WTC11 (cell line): ENCODE data around the gene KXD1. TPM values are rescaled to one million over a fixed set of nuclear protein-coding genes. Genes with fewer than 3 reads are reported as not detected.

Experiments
- ATAC-seq: fragments of 200-7000 bp; cut with Tn5 transposase; 2 replicates; pipeline ENCODE4 v1.10.0; 2021; ENCODE audit warnings: mild to moderate bottlenecking, moderate library complexity
- CTCF ChIA-PET: fragments of 300-600 bp; sonication (Branson Sonifier 250); formaldehyde crosslinking; loops from one replicate; lab custom pipeline; 2021; ENCODE audit warnings: antibody characterized with exemption; lab: Charles Lee
- POLR2A ChIA-PET: fragments of 350-600 bp; sonication (Branson Sonifier 250); formaldehyde crosslinking; loops from one replicate; lab custom pipeline; 2021; ENCODE audit warnings: antibody characterized with exemption; lab: Charles Lee
- DNase-seq: peaks from one replicate; pipeline ENCODE4 v3.0.0; 2021; ENCODE audit warnings: low spot score
- H3K27ac Mint-ChIP-seq: 2 replicates; pipeline ENCODE4 v1.8.0; 2021; ENCODE audit warnings: mixed read lengths
- H3K27me3 Mint-ChIP-seq: 2 replicates; pipeline ENCODE4 v1.8.0; 2021; ENCODE audit warnings: low read depth, mild to moderate bottlenecking, moderate library complexity, mixed read lengths
- H3K36me3 Mint-ChIP-seq: 2 replicates; pipeline ENCODE4 v1.8.0; 2021; ENCODE audit warnings: mixed read lengths
- H3K4me1 Mint-ChIP-seq: 2 replicates; pipeline ENCODE4 v1.8.0; 2022; ENCODE audit warnings: mixed read lengths
- H3K4me3 Mint-ChIP-seq: 2 replicates; pipeline ENCODE4 v1.8.0; 2021; ENCODE audit warnings: mild to moderate bottlenecking, moderate library complexity, mixed read lengths
- H3K9me3 Mint-ChIP-seq: 2 replicates; pipeline ENCODE4 v1.8.0; 2021; ENCODE audit warnings: mixed read lengths
- CREB1 ChIP-seq: sonication (generic); formaldehyde crosslinking; IDR thresholded peaks from 2 replicates; pipeline ENCODE4 v1.8.0; 2023; ENCODE audit warnings: mild to moderate bottlenecking, missing genetic modification reagents
- ELF4 ChIP-seq: sonication (generic); formaldehyde crosslinking; IDR thresholded peaks from 2 replicates; pipeline ENCODE4 v1.8.1; 2022; ENCODE audit warnings: low read depth, mild to moderate bottlenecking, moderate library complexity, missing genetic modification reagents
- GABPB1 ChIP-seq: sonication (generic); formaldehyde crosslinking; IDR thresholded peaks from 2 replicates; pipeline ENCODE4 v1.8.1; 2023; ENCODE audit warnings: mild to moderate bottlenecking, missing genetic modification reagents
- GRHL2 ChIP-seq: fragments of 250-450 bp; sonication (Bioruptor Pico); IDR thresholded peaks from 2 replicates; pipeline ENCODE4 v1.8.0; 2022; ENCODE audit warnings: mild to moderate bottlenecking, moderate library complexity; ENCODE audit not compliant: insufficient replicate concordance, severe bottlenecking
- GTF2I ChIP-seq: fragments of 250-450 bp; sonication (Bioruptor Pico); conservative IDR thresholded peaks from 2 replicates; pipeline ENCODE4 v1.4.0; 2021; ENCODE audit warnings: mild to moderate bottlenecking
- HMGA2 ChIP-seq: fragments of 250-450 bp; sonication (Bioruptor Pico); IDR thresholded peaks from 2 replicates; pipeline ENCODE4 v1.4.0; 2021; ENCODE audit warnings: mild to moderate bottlenecking, moderate library complexity
- KAT7 ChIP-seq: sonication (generic); formaldehyde crosslinking; IDR thresholded peaks from 2 replicates; pipeline ENCODE4 v1.8.1; 2023; ENCODE audit warnings: missing genetic modification reagents, mild to moderate bottlenecking, borderline replicate concordance
- MXD4 ChIP-seq: fragments of 250-450 bp; sonication (Bioruptor Pico); IDR thresholded peaks from 2 replicates; pipeline ENCODE4 v1.8.0; 2021; ENCODE audit warnings: mild to moderate bottlenecking, moderate library complexity, borderline replicate concordance
- NFATC4 ChIP-seq: fragments of 250-450 bp; sonication (Bioruptor Pico); IDR thresholded peaks from 2 replicates; pipeline ENCODE4 v1.9.0; 2021; ENCODE audit warnings: mild to moderate bottlenecking
- NR1H2 ChIP-seq: sonication (generic); formaldehyde crosslinking; IDR thresholded peaks from 2 replicates; pipeline ENCODE4 v1.9.0; 2021; ENCODE audit warnings: mild to moderate bottlenecking, moderate library complexity, missing genetic modification reagents
- NR2C2 ChIP-seq: sonication (generic); formaldehyde crosslinking; IDR thresholded peaks from 2 replicates; pipeline ENCODE4 v1.8.0; 2022; ENCODE audit warnings: mild to moderate bottlenecking, missing genetic modification reagents
- SMAD4 ChIP-seq: sonication (generic); formaldehyde crosslinking; IDR thresholded peaks from 2 replicates; pipeline ENCODE4 v1.8.0; 2022; ENCODE audit warnings: mild to moderate bottlenecking, missing genetic modification reagents
- SOX15 ChIP-seq: fragments of 250-450 bp; sonication (Bioruptor Pico); IDR thresholded peaks from 2 replicates; pipeline ENCODE4 v1.9.0; 2021; ENCODE audit warnings: mild to moderate bottlenecking
- ZBTB21 ChIP-seq: sonication (generic); formaldehyde crosslinking; IDR thresholded peaks from 2 replicates; pipeline ENCODE4 v1.8.1; 2023; ENCODE audit warnings: mild to moderate bottlenecking, missing genetic modification reagents, borderline replicate concordance
- ZNF138 ChIP-seq: sonication (generic); formaldehyde crosslinking; conservative IDR thresholded peaks from 2 replicates; pipeline ENCODE4 v1.8.1; 2022; ENCODE audit warnings: mild to moderate bottlenecking, moderate library complexity, missing genetic modification reagents
- ZNF219 ChIP-seq: sonication (generic); formaldehyde crosslinking; IDR thresholded peaks from 2 replicates; pipeline ENCODE4 v1.8.0; 2023; ENCODE audit warnings: missing genetic modification reagents, mild to moderate bottlenecking, borderline replicate concordance
- ZNF416 ChIP-seq: fragments of 250-450 bp; sonication (Bioruptor Pico); IDR thresholded peaks from 2 replicates; pipeline ENCODE4 v1.9.0; 2021; ENCODE audit warnings: mild to moderate bottlenecking, inconsistent platforms
- total RNA-seq: library from RNA; stranded (reverse); gene quantifications from 3 replicates; pipeline ENCODE4 v1.2.3, GENCODE V29; 2021
- TF ChIP-seq, protein P1 (sequence below): sonication (generic); formaldehyde crosslinking; IDR thresholded peaks from 2 replicates; pipeline ENCODE4 v1.8.0; 2022; ENCODE audit warnings: mild to moderate bottlenecking, missing genetic modification reagents
- TF ChIP-seq, protein P2 (sequence below): fragments of 250-450 bp; sonication (Bioruptor Pico); conservative IDR thresholded peaks from 2 replicates; pipeline ENCODE4 v1.9.0; 2021; ENCODE audit warnings: mild to moderate bottlenecking
- TF ChIP-seq, protein P3 (sequence below): sonication (generic); formaldehyde crosslinking; IDR thresholded peaks from 2 replicates; pipeline ENCODE4 v1.8.1; 2022; ENCODE audit warnings: missing genetic modification reagents, borderline replicate concordance
- TF ChIP-seq, protein P4 (sequence below): sonication (generic); formaldehyde crosslinking; IDR thresholded peaks from 2 replicates; pipeline ENCODE4 v1.8.1; 2023; ENCODE audit warnings: mild to moderate bottlenecking, missing genetic modification reagents, borderline replicate concordance
- TF ChIP-seq, protein P5 (sequence below): sonication (generic); formaldehyde crosslinking; conservative IDR thresholded peaks from 2 replicates; pipeline ENCODE4 v1.8.1; 2023; ENCODE audit warnings: mild to moderate bottlenecking, low read depth, missing genetic modification reagents, moderate library complexity

Gene KXD1
- total RNA-seq, 1 experiment from 2014 or later, result 136 TPM

DNA sequence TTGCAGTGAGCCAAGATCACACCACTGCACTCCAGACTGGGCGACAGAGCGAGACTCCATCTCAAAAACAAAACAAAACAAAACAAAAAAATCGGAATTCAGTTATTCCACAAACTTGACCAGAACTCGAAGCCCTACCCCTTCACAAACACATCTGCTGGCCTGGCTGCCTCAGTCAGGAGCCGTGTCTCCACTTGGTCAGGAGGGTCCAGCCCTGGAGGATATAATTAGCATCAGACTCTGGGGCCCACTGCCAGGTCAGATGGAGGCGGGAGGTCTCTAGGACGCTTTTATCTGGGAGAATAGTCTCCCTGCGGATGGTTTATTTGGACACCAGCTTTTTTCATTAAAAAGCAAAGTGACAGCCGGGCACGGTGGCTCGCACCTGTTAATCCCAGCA is 43.8 kb upstream of the KXD1 start (continued):
- TF ChIP-seq, protein P1, sequence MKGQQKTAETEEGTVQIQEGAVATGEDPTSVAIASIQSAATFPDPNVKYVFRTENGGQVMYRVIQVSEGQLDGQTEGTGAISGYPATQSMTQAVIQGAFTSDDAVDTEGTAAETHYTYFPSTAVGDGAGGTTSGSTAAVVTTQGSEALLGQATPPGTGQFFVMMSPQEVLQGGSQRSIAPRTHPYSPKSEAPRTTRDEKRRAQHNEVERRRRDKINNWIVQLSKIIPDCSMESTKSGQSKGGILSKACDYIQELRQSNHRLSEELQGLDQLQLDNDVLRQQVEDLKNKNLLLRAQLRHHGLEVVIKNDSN, result no peak
- TF ChIP-seq SMAD4, result no peak

DNA sequence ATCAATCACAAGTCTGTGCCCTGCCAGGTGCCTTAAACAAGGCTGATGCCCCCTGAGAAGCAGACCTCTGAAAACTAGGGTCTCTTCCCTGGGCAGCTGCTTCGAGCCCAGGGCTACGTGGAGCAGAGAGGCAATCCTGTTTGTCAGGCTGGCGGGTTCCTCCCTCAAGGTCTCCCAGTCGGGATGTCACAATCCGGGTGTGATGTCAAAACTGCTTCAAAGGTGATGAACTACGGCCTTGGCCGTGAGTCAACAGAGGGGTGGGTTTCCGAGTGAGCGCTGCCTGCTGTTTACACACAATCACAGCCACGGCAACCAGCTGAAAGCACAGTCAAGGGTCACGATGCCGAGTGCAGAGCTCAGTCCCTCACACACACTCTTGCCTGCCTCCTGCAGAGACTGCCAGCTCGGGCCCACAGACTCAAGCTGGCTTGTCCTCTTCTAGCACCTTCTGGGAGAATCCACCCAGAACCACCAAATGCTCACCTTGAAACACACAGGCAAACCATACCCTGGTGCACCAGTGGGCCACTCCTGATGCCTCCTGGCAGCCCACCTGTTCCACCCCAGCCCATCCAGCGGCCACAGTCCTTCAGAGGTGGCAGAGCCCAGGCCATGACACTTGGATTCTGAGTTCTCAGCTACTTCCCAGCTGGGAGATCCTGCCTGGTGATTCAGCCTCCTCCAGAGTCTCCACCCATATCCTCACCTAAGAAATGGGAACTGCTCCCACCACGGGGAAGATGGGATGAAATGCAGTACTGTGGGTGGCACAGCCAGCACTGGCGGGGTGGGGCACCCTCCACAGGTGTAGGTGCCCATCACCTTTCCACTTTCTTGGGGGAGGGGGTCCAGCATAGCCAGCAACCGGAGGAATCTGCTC is 42.6 kb upstream of the KXD1 start:
- CTCF ChIA-PET, result interaction anchor here (0.9 kb wide), 1 partner anchor 27 kb away, joined by 3 read pairs; no protein-coding TSS in a partner anchor

DNA sequence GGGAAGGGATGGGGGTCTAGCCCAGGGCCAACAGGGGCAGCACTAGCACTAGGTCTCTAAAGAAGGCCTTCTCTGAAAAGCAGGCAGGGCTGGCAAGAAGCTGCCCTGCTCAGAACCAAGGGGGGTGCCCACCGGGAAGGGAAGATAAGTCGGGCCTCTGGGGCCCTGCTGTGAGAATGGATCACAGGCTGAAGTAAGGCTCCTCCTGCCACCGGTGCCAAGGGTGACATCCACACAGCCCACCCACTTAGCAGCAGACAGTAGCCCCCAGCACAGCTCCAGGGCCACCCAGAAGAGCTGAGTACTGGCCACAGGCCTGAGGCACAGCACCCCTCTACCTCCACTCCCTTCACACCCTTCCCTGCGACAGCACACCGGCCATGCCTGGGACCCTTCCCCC is 41.7 kb upstream of the KXD1 start:
- Mint-ChIP-seq H3K4me3 (no peak overlapping the region), H3K4me1 (peaks cover 3% of the 10 kb centered on the region), H3K36me3 (no peaks in the 10 kb centered on the region), H3K27ac (peak overlapping the region; percentile 87; the same call in 1 of the 2 replicates), H3K9me3 (no peaks in the 10 kb centered on the region), H3K27me3 (no peaks in the 10 kb centered on the region)
- ChIA-PET CTCF (interaction anchor here (1.1 kb wide), 1 partner anchor 46 kb away, joined by 4 read pairs; no protein-coding TSS in a partner anchor), POLR2A (no interaction called here)
- TF ChIP-seq MXD4 (CRISPR knock-in tag) (no peak), GRHL2 (CRISPR knock-in tag) (no peak), CREB1 (CRISPR knock-in tag) (no peak), GABPB1 (CRISPR knock-in tag) (no peak), ZNF416 (CRISPR knock-in tag) (no peak), KAT7 (CRISPR knock-in tag) (no peak), ZNF219 (CRISPR knock-in tag) (no peak), ZBTB21 (no peak), GTF2I (CRISPR knock-in tag) (no peak), NR1H2 (CRISPR knock-in tag) (no peak), ELF4 (CRISPR knock-in tag) (no peak), NR2C2 (CRISPR knock-in tag) (no peak), NFATC4 (CRISPR knock-in tag) (no peak), HMGA2 (CRISPR knock-in tag) (no peak), ZNF138 (CRISPR knock-in tag) (no peak)
- TF ChIP-seq, protein P2, sequence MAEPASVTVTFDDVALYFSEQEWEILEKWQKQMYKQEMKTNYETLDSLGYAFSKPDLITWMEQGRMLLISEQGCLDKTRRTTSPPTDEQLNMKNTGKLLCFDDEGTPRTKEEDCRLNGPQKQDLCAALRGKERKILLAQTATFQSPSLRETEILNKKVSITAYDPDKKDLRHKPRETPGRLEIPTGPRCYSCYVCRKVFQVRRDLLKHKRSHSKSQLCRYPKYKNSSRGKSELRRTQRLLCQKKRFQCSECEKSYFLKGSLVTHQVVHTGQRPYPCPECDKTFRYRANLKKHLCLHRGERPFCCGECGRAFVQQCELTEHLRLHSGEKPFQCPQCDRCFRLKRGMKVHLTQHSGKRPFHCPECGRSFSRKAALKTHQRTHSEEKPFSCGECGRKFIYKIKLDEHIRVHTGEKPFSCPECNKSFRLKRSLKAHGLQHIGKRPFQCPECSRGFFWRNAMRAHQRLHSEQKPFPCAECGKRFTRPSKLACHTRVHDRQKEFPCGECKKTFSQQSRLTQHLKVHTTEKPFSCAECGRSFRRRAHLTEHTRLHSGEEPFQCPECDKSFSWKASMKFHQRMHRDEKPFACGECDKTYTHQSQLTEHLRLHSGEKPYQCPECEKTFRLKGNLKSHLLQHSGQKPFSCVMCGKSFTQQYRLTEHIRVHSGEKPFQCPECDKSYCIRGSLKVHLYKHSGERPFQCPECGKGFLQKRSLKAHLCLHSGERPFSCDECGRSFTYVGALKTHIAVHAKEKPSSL (CRISPR knock-in tag), result no peak
- TF ChIP-seq, protein P3, sequence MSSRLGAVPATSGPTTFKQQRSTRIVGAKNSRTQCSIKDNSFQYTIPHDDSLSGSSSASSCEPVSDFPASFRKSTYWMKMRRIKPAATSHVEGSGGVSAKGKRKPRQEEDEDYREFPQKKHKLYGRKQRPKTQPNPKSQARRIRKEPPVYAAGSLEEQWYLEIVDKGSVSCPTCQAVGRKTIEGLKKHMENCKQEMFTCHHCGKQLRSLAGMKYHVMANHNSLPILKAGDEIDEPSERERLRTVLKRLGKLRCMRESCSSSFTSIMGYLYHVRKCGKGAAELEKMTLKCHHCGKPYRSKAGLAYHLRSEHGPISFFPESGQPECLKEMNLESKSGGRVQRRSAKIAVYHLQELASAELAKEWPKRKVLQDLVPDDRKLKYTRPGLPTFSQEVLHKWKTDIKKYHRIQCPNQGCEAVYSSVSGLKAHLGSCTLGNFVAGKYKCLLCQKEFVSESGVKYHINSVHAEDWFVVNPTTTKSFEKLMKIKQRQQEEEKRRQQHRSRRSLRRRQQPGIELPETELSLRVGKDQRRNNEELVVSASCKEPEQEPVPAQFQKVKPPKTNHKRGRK (CRISPR knock-in tag), result no peak
- TF ChIP-seq, protein P4, sequence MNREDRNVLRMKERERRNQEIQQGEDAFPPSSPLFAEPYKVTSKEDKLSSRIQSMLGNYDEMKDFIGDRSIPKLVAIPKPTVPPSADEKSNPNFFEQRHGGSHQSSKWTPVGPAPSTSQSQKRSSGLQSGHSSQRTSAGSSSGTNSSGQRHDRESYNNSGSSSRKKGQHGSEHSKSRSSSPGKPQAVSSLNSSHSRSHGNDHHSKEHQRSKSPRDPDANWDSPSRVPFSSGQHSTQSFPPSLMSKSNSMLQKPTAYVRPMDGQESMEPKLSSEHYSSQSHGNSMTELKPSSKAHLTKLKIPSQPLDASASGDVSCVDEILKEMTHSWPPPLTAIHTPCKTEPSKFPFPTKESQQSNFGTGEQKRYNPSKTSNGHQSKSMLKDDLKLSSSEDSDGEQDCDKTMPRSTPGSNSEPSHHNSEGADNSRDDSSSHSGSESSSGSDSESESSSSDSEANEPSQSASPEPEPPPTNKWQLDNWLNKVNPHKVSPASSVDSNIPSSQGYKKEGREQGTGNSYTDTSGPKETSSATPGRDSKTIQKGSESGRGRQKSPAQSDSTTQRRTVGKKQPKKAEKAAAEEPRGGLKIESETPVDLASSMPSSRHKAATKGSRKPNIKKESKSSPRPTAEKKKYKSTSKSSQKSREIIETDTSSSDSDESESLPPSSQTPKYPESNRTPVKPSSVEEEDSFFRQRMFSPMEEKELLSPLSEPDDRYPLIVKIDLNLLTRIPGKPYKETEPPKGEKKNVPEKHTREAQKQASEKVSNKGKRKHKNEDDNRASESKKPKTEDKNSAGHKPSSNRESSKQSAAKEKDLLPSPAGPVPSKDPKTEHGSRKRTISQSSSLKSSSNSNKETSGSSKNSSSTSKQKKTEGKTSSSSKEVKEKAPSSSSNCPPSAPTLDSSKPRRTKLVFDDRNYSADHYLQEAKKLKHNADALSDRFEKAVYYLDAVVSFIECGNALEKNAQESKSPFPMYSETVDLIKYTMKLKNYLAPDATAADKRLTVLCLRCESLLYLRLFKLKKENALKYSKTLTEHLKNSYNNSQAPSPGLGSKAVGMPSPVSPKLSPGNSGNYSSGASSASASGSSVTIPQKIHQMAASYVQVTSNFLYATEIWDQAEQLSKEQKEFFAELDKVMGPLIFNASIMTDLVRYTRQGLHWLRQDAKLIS (CRISPR knock-in tag), result no peak
- TF ChIP-seq, protein P5, sequence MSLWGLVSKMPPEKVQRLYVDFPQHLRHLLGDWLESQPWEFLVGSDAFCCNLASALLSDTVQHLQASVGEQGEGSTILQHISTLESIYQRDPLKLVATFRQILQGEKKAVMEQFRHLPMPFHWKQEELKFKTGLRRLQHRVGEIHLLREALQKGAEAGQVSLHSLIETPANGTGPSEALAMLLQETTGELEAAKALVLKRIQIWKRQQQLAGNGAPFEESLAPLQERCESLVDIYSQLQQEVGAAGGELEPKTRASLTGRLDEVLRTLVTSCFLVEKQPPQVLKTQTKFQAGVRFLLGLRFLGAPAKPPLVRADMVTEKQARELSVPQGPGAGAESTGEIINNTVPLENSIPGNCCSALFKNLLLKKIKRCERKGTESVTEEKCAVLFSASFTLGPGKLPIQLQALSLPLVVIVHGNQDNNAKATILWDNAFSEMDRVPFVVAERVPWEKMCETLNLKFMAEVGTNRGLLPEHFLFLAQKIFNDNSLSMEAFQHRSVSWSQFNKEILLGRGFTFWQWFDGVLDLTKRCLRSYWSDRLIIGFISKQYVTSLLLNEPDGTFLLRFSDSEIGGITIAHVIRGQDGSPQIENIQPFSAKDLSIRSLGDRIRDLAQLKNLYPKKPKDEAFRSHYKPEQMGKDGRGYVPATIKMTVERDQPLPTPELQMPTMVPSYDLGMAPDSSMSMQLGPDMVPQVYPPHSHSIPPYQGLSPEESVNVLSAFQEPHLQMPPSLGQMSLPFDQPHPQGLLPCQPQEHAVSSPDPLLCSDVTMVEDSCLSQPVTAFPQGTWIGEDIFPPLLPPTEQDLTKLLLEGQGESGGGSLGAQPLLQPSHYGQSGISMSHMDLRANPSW, result no peak
- DNase-seq (no peak), ATAC-seq (no peak)

More for the DNA sequence above, 42.6 kb upstream of the KXD1 start:
- no peaks in the 10 kb centered on the region for H3K9me3 Mint-ChIP-seq
- no peak for DNase-seq
- H3K27me3 Mint-ChIP-seq, result no peaks in the 10 kb centered on the region
- TF ChIP-seq GABPB1 (CRISPR knock-in tag), result peak; percentile 93
- TF ChIP-seq SOX15 (CRISPR knock-in tag), result no peak
- no peak overlapping the region for H3K4me3 Mint-ChIP-seq
- peaks cover 3% of the 10 kb centered on the region for H3K4me1 Mint-ChIP-seq
- POLR2A ChIA-PET, result no interaction called here
- no peaks in the 10 kb centered on the region for H3K36me3 Mint-ChIP-seq
- peak overlapping the region; percentile 48 for H3K27ac Mint-ChIP-seq
- ATAC-seq, result no peak
